Amygdala (tissue), 56 donors: ENCODE results near the gene ANKH.
A peak's percentile ranks its signal among the peaks of the same experiment; 100 is the strongest.

ENCODE experiments used
- DNase-seq, 56 donors: peaks; one replicate each; lab custom pipeline; 2025; lab: John Stamatoyannopoulos, UW

The ANKH gene

DNA sequence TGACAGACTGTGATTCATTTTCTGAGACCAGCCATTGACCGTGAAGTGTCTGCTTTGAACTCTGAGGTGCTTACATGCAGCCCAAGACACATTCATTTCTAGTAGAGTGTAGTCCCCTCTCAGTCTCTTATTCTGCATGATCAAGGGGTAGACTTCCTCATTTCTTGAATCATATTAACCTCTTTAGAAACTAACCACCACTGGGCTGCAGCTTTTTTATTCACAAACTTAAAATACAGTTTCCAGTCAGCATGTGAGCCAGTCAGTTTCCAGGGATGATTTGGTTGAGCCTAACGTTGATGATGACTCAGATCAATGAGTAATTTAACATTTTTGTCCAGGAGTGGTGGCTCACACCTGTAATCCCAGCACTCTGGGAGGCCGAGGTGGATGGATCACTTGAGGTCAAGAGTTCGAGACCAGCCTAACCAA lies 147.9 kb downstream of the ANKH start:
- no peak for DNase-seq

- DNase-seq = no peak
Measured at GRCh38 chr5:14722923-14723322, 148.7 kb downstream of the ANKH start.

DNA sequence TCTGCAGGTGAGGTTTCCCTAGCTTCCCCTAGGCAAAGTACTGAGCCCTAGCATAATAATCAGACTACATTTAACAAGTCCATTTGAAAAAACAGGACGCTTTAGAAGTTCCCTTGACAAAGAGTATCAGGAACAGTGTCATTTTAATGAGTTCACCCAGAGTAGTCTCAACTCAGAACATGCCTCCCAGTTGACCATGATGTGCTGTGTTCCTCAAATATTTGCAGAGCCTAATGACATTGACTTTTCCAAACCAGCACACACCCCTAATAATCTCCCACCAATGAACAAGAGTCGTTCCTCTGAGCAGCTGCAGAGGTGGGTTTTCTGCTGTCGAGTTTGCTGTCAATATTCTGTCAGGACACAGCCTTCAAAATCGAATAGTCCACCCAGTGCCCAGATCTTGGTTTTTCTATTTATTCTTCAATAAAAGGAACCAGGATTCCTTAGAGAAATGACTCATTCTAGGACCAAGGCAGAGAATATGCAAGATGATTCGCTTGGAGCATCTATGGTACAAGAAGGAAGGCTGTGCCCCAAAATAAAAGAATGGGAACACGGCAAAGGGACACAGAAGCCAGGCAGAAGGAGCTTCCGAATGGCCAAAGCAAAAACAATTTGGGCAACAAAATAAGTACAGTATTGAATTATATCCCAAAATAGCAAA lies 149.5 kb downstream of the ANKH start:
- no peak for DNase-seq

DNA sequence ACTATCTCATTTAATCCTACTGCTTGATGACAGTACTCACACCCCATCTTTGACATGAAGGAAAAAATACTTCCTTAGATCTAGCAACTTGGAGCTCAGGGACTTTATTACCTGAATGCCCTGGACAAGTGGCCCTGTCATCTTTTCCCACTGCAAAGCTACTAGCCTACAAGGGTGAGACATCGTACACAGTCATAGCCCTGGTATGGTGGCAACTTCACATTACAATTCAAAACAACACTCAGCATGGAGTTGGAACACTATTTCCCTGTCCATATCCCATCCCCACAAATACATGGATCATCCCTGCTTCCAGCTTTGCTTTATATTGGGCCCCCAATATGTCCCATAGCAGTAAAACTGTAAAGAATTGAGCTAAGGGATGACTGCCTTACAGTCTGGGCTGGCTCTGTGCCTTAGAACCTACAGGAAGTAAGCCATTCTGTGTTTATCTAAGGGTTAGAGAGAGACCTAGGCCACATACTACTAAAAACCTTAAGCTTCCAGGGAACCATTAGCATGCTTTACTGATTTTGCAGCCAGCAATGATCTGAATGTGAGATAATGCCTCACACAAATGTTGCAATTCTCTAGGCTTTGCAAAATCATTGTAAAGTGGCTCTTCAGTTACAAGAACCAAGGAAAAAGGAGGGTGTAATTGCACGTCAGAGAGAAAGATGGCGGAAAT lies 151.2 kb downstream of the ANKH start:
- no peak for DNase-seq

DNA sequence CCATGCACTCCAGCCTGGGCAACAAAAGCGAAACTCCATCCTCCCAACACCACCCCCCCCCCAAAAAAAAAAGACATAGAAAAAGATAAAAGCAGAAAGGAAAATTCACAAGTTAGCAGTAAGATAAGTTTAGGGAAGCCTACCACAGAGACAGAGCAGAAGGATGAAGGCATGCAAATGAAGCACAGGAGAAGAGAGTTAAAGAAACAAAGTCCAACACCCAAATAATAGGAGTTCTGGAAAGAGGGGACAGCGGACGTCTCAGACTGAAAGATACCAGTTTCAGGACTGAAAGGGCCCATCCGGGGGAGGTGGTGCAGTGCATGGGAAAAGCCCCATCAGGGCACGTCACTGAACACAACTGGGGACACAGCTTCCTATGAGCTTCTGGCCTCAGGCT lies 152.8 kb downstream of the ANKH start:
- DNase-seq = no peak

DNA sequence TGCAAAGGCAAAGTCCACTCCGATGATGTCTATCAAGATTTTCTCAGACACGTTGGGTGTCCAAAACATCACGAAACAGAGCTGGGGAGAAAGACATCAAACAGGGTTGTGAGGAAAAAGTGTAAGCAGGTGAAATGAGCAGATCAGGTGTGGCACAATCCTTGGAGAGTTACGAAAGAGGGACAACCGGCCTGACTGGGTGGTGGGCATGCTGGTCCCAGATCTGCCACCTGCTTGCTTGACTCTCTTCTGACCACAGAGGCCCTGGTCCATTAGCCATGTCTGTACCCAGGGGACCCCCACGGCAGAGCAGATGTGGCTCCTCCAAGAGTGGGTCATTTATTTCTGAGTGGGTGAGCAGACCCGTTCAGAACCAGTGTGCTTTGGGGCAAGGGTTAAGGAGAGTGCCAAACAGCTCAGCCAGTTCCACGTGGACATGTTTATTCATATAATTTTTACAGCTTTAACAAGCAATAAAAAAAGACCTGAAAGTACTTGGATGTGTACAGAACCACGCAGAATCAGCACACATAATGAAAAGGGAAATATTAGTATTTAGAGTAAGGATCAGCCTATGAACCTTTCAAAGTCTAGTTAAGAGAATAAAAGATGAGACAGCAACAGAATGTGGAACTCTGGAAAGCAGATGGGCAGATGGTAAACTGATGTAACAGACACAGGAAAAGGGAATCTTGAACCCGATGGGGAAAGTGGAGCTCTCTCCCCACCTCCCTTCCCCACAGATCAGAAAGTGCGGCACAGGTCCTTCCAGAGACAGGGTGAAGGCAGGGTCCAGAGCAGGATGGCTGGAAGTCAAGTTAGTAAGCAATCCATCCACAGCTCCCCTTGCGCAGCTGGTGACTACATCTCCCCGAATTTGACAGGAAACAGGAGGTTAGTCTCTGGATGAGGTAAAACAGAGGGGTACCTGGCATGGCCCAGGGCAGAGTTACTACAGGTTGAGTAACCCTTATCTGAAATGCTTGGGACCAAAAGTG lies 154.5 kb downstream of the ANKH start:
- DNase-seq = no peak

- no peak for DNase-seq
Measured at GRCh38 chr5:14715481-14715880, 156.1 kb downstream of the ANKH start.

DNA sequence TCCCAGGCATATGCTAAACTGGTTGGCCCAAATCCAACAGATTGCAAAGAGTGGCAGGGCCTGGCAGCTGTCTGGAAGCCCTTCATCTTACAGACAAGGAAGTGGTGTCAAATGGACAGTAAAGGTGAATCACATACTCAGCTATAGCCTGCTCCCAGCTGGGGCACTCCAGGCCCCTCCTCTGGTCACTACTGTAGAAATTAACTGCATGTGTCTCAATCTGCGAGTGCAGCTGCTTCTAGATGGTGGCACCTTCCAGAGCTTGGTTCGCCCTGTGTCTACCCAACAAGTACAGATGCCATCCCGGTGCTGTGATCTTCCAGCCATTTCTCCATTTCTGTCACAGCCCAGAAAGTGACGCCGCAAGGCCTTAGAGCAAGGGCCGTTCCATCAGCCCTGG lies 156.9 kb downstream of the ANKH start:
- no peak for DNase-seq

GRCh38 chr5:14713476-14714390 lies 157.8 kb downstream of the ANKH start:
- no peak for DNase-seq

GRCh38 chr5:14712666-14713065 lies 158.9 kb downstream of the ANKH start:
- DNase-seq = no peak

DNA sequence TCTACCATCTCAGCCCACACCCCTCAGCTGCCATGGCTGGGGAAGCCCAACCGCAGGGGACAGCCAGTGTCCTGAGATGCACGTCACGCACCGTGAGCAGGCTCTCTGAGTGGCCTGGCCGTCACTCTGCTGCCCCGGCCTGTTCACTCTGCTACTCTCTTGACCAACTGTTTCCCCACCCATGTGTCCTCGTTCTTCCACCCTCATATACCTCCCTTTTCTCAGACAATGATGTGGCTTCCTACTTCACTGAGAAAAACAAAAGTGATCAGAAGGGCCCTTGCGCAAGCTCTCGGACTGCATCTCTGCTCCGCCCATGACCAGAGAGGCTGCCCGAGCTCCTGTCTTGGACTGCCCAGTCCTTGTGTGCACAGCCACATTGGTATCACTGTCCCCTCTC lies 159.4 kb downstream of the ANKH start:
- no peak for DNase-seq

- DNase-seq = no peak
Measured at GRCh38 chr5:14710313-14710994, 161.1 kb downstream of the ANKH start.

DNA sequence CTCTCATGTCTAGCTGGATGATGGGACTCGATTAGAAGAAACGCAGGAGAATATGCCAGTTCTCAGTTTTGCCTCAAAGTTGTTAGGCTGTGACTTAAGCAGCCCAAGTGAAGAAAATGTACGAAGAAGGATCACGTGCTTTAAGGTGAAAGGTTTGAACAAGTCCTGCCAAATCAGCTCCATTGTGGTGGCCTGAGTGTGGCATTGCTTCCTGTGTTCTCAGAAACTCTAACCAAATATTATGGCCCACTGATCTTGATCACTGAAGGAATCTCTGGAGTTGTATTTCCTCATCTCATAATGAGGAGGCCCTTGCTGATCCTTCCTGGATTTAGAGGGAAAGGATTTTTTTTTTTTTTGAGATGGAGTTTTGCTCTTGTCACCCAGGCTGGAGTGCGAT lies 163.0 kb downstream of the ANKH start:
- no peak for DNase-seq

- DNase-seq = peak in 1 of 56 donors; percentile 17
Measured at GRCh38 chr5:14707811-14708390, 163.7 kb downstream of the ANKH start.

DNA sequence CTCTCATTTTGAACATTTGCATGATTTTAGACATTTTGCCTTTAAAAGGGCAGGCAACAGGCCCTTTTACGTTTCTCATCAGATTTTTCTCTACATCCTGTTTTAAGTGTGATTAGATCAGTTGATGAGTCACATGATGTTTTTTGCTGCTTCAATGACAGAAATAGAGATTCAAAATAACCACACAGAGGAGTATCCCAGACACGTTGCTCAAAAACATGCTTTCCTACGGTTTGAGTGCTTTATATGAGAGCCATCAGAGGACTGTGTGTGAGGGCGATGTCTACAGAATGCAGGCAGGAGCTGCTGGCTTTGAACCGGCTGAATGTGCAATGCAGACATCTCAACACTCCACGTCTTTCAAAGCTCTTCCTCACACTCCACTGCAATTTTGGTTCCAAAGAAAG lies 165.0 kb downstream of the ANKH start:
- DNase-seq = peak in 2 of 56 donors; percentile 13 to 16

DNA sequence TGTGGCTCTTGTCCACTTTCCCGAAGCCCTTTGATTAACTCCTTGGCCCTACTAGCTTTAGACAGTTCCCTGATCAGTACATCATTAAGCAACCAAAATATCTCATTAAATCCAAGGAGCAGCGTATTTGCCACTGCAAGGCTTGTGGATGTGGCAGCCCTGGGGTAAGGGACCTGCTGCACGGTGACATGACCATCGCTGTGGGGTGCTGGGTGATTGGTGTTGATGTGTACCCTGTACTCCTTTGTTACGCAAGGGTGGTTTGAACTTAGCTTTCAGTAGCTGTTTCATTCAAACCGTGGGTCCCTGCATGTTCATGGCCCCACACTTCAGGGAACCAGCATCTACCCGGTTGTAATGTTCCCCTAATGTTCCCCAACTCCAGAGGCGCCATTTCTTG lies 166.0 kb downstream of the ANKH start:
- no peak for DNase-seq

DNA sequence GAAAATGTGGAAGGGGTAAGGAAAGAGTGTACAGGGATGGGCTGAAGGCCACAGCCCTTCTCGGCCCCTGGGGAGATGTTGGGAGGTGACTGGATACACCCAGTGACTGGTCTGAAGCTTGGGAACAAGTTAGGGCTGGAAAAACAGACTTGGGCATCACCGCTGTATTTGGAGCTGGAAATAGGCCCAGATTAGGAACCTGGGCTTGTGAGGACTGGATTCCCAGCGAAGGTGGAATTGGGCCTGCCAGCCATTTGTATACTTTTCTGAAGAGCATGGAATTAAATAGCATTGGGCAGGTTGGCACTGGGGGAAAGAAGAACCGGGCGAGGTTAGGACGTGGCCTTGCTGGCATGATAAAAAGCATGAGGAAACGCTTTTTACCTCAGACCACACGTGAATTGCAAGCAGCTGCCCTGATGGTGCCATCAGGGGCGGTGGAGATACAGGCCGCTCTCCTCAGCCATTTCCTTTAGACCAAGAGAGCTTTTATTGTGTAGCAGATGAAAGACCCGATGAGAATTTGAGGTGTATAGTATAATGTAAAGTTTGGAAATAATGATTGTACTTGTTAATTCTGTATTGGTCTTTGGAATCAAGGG lies 169.2 kb downstream of the ANKH start:
- DNase-seq = no peak

DNA sequence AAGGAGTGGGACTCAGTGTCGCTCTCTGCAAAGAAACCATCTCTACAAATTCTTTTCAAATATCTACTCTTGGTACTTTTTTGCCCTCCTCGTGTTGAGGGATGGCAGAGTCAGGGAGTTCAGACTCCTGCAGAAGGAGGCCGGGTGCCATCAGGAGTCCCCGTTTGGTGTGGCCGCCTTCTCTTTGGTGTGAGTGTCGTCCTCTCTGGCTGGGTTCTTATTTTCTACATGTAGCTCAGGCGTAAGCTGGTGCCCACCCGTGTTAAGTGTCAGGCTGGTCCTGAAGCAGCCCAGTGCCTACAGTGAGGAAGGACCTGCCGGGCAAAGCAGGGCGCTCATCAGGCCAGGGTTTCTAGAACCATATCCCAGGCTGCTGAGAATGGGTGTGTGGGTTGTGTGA lies 170.0 kb downstream of the ANKH start:
- DNase-seq = no peak
